PFSK-1 (cell line): ENCODE data around the gene CA5B.

ENCODE experiments used
- FOXP2 ChIP-seq: optimal IDR thresholded peaks from 2 replicates; pipeline ENCODE3; 2011; ENCODE audit warnings: borderline replicate concordance, control low read depth, inconsistent platforms; ENCODE audit not compliant: insufficient read depth; ENCODE audit errors: extremely low read length, extremely low read depth
- POLR2AphosphoS5 ChIP-seq: IDR thresholded peaks from 2 replicates; pipeline ENCODE4 v1.6.1; 2012; ENCODE audit warnings: low read depth, mild to moderate bottlenecking, control low read depth, low read length, moderate library complexity
- REST ChIP-seq, 2 experiments: IDR thresholded peaks; 2 replicates each; pipeline versions ENCODE4 v1.6.1 to v1.8.0; 2011 to 2012; ENCODE audit warnings: low read depth in 2 of 2, low read length in 2 of 2, control low read depth in 1 of 2, inconsistent platforms in 1 of 2, mild to moderate bottlenecking in 1 of 2, moderate library complexity in 1 of 2; ENCODE audit not compliant: insufficient read depth in 1 of 2
- SIN3A ChIP-seq: IDR thresholded peaks from 2 replicates; pipeline ENCODE4 v1.6.1; 2012; ENCODE audit warnings: mild to moderate bottlenecking, low read length, moderate library complexity, borderline replicate concordance; ENCODE audit not compliant: insufficient read depth
- TAF1 ChIP-seq: IDR thresholded peaks from 2 replicates; pipeline ENCODE4 v1.6.1; 2012; ENCODE audit warnings: low read length, control low read depth, borderline replicate concordance; ENCODE audit not compliant: insufficient read depth

The CA5B gene

GRCh38 chrX:15723887-15724517 lies 14.1 kb upstream of the CA5B start:
- TF ChIP-seq FOXP2 = no peak
- no peak for TF ChIP-seq TAF1
- no peak for TF ChIP-seq SIN3A
- no peak for TF ChIP-seq REST (IDR thresholded peaks at IDR 0.05; ENCODE audit: insufficient read depth in 1 of 2, low read depth in 2 of 2, low read length in 2 of 2)
- no peak for TF ChIP-seq POLR2AphosphoS5

- no peak for TF ChIP-seq SIN3A
- no peak for TF ChIP-seq FOXP2
- TF ChIP-seq REST (IDR thresholded peaks at IDR 0.05; ENCODE audit: insufficient read depth in 1 of 2, low read depth in 2 of 2, low read length in 2 of 2) = no peak
- TF ChIP-seq TAF1 = no peak
- no peak for TF ChIP-seq POLR2AphosphoS5
These were observed 13.2 kb upstream of the CA5B start for GRCh38 chrX:15724911-15725310.

DNA sequence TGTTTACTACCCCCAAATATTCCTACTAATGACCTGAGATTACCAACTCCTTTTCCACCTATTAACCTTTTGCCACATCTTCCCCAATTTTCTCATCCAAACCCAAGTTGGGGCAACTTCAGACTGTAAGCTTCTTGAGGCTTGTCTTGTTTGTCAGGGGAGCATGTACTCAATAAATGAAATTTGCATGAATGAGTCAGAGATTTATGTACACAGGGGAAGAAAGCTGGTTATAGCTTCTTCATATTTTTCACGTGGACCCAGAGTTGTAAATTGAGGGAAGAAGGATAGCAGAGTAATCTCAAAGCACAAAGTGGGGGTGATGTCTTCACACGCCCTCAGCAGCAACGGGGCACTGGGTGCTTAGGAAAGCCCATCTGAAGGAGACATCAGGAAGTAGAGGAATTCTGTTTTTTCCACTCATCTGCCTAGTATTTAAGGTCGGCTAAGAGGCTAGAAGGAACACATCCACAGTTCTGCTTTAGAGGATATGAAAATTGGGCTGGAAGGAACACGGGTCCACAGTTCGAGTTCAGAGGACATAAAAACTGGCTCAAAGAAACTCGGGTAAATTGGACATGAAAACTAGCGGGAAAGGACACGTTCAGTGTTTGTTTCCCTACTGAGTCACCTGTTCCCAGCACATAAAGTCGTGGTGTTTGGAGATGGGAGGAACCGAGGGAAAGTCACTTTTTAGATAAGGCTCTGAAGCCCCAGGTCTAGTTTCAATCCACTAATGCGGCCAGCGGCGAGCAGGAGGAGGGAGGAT lies 696 bp upstream of the CA5B start:
- no peak for TF ChIP-seq SIN3A
- no peak for TF ChIP-seq POLR2AphosphoS5
- TF ChIP-seq REST (IDR thresholded peaks at IDR 0.05; ENCODE audit: insufficient read depth in 1 of 2, low read depth in 2 of 2, low read length in 2 of 2) = no peak
- TF ChIP-seq FOXP2 = no peak
- no peak for TF ChIP-seq TAF1

- TF ChIP-seq TAF1 (no peak), POLR2AphosphoS5 (no peak), SIN3A (no peak), FOXP2 (no peak), REST (IDR thresholded peaks at IDR 0.05; ENCODE audit: insufficient read depth in 1 of 2, low read depth in 2 of 2, low read length in 2 of 2) (no peak)
These were observed 1.8 kb downstream of the CA5B start for GRCh38 chrX:15739886-15740285.
